ENCODE results near the gene VPS26B. TPM values are rescaled to one million over a fixed set of nuclear protein-coding genes. Genes with fewer than 3 reads are reported as not detected.
A peak's percentile ranks its signal among the peaks of the same experiment; 100 is the strongest.

VPS26B gene
- total RNA-seq, 1 donor from 2014 or later, result 26.9 TPM

DNA sequence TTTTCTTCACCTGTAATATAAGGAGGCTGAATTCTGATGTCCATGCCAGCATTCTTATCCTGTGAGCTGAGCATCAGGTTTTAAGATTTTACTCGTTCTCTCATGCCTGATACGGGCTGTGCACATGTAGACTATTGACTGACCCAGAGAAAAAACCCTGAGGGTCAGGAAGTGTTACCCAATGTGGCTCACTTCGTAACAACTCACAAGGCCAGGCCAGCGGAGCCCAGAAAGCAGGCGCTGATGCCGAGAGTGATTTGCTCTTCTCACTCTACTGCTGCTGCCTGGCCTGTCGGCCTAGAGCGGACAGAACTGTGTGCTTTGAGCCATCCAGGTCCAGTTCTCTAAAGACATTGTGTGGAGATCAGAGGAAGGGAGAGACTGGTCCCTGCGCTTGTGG is 17.9 kb downstream of the VPS26B start:
- Histone ChIP-seq H3K36me3 (ENCODE audit: control insufficient read depth, insufficient read depth, low read length) (peaks cover 2% of the 10 kb centered on the region), H3K4me3 (ENCODE audit: low read depth, low read length) (no peak overlapping the region), H3K27me3 (ENCODE audit: control insufficient read depth, insufficient read depth, low read length) (no peaks in the 10 kb centered on the region)
- TF ChIP-seq CTCF (IDR thresholded peaks at IDR 0.05; ENCODE audit: insufficient read depth, low read length, poor library complexity, severe bottlenecking), result no peak
- no peak for DNase-seq (ENCODE audit: low read depth)

- no peak for DNase-seq (ENCODE audit: low read depth)
- no peak for TF ChIP-seq CTCF (IDR thresholded peaks at IDR 0.05; ENCODE audit: insufficient read depth, low read length, poor library complexity, severe bottlenecking)
- Histone ChIP-seq H3K4me3 (ENCODE audit: low read depth, low read length) (no peak overlapping the region), H3K36me3 (ENCODE audit: control insufficient read depth, insufficient read depth, low read length) (peaks cover 2% of the 10 kb centered on the region), H3K27me3 (ENCODE audit: control insufficient read depth, insufficient read depth, low read length) (no peaks in the 10 kb centered on the region)
These were observed 19.4 kb downstream of the VPS26B start for GRCh38 chr11:134243913-134244312.

GRCh38 chr11:134244593-134244992 is 20.1 kb downstream of the VPS26B start:
- H3K27me3 ChIP-seq (ENCODE audit: control insufficient read depth, insufficient read depth, low read length), result no peaks in the 10 kb centered on the region
- TF ChIP-seq CTCF (IDR thresholded peaks at IDR 0.05; ENCODE audit: insufficient read depth, low read length, poor library complexity, severe bottlenecking), result peak; percentile 62
- peaks cover 2% of the 10 kb centered on the region for H3K36me3 ChIP-seq (ENCODE audit: control insufficient read depth, insufficient read depth, low read length)
- no peak overlapping the region for H3K4me3 ChIP-seq (ENCODE audit: low read depth, low read length)
- DNase-seq (ENCODE audit: low read depth), result no peak

DNA sequence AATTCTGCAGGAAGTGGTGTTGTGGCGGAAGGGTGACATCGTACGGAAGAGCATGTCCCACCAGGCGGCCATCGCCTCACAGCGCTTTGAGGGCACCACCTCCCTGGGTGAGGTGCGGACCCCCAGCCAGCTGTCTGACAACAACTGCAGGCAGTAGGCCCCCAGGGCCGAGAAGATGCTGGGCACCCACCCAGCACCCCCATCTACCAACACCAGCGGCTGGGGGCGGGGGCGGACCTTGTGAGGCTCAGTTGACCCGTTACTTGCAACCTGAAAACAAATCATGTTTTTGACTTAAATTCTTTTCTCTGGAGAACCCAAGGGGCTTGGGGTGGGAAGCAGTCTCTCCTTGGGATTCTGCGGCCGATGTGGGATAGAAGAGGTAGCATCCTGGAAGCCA is 21.0 kb downstream of the VPS26B start:
- H3K36me3 ChIP-seq (ENCODE audit: control insufficient read depth, insufficient read depth, low read length), result peaks cover 2% of the 10 kb centered on the region
- TF ChIP-seq CTCF (IDR thresholded peaks at IDR 0.05; ENCODE audit: insufficient read depth, low read length, poor library complexity, severe bottlenecking), result no peak
- no peaks in the 10 kb centered on the region for H3K27me3 ChIP-seq (ENCODE audit: control insufficient read depth, insufficient read depth, low read length)
- DNase-seq (ENCODE audit: low read depth), result no peak
- no peak overlapping the region for H3K4me3 ChIP-seq (ENCODE audit: low read depth, low read length)

- H3K36me3 ChIP-seq (ENCODE audit: control insufficient read depth, insufficient read depth, low read length), result peaks cover 2% of the 10 kb centered on the region
- no peak for DNase-seq (ENCODE audit: low read depth)
- TF ChIP-seq CTCF (IDR thresholded peaks at IDR 0.05; ENCODE audit: insufficient read depth, low read length, poor library complexity, severe bottlenecking), result no peak
- H3K4me3 ChIP-seq (ENCODE audit: low read depth, low read length), result no peak overlapping the region
- H3K27me3 ChIP-seq (ENCODE audit: control insufficient read depth, insufficient read depth, low read length), result no peaks in the 10 kb centered on the region
These were observed 21.6 kb downstream of the VPS26B start for GRCh38 chr11:134246100-134246499.

DNA sequence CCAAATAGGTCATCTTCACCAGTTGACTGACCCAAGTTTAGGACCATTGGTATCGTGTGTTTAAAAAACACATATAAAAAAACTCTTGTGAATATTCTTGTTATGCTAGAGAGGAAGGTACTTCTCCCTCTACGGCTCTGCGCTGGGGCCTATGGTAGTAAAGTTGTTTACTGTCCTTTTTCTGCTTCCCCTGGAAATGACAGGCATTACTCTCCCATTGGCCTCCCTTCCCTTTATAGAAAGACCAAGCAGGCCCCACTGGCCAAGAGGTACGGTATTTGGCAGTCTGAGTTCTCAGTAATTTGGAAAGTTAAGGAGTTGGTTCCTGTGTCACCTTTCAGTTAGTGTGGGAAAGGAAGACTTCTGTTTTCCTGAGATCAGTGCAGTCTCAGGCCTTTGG is 22.2 kb downstream of the VPS26B start:
- DNase-seq (ENCODE audit: low read depth), result no peak
- no peak for TF ChIP-seq CTCF (IDR thresholded peaks at IDR 0.05; ENCODE audit: insufficient read depth, low read length, poor library complexity, severe bottlenecking)
- H3K36me3 ChIP-seq (ENCODE audit: control insufficient read depth, insufficient read depth, low read length), result no peaks in the 10 kb centered on the region
- no peaks in the 10 kb centered on the region for H3K27me3 ChIP-seq (ENCODE audit: control insufficient read depth, insufficient read depth, low read length)
- H3K4me3 ChIP-seq (ENCODE audit: low read depth, low read length), result no peak overlapping the region
